Endothelial cell of umbilical vein (primary cell): ENCODE data around the gene POLG. TPM values are rescaled to one million over a fixed set of nuclear protein-coding genes. Genes with fewer than 3 reads are reported as not detected.

Source experiments
- BruUV-seq: library from RNA; stranded (reverse); fragments of 400-500 nt; replicated peaks from 2 replicates; lab custom pipeline; 2021; lab: Mats Ljungman, UMichigan
- CTCF ChIA-PET: fragments of 300-600, 350-600 bp; sonication (Branson Sonifier 250); formaldehyde crosslinking; loops from one replicate; lab custom pipeline; 2021; ENCODE audit warnings: antibody characterized with exemption, inconsistent platforms; lab: Charles Lee
- POLR2A ChIA-PET: fragments of 300-600, 350-600 bp; sonication (Branson Sonifier 250); formaldehyde crosslinking; loops from one replicate; lab custom pipeline; 2021; ENCODE audit warnings: antibody characterized with exemption, inconsistent platforms; lab: Charles Lee
- DNase-seq: peaks from one replicate; pipeline ENCODE4 v3.0.0-alpha.2; 2011; ENCODE audit warnings: low read depth, low spot score
- FAIRE-seq: peaks from 2 replicates; lab custom pipeline; 2011; peaks lifted over from hg19 to GRCh38; lab: Jason Lieb, UNC
- H2AFZ ChIP-seq: 2 replicates; pipeline ENCODE4 v1.6.0; 2012; ENCODE audit warnings: low read depth, low read length, control low read depth, inconsistent platforms
- H3K27ac ChIP-seq: 2 replicates; pipeline ENCODE4 v1.5.1; 2011; ENCODE audit warnings: low read depth, mild to moderate bottlenecking, control low read depth, low read length, moderate library complexity; ENCODE audit not compliant: insufficient read depth
- H3K27me3 ChIP-seq, 2 experiments: 2 replicates each; pipeline versions ENCODE4 v1.6.0 to v1.6.1; 2011; ENCODE audit warnings: low read length in 2 of 2, mixed read lengths in 1 of 2; ENCODE audit not compliant: control insufficient read depth in 2 of 2, insufficient read depth in 2 of 2
- H3K36me3 ChIP-seq, 2 experiments: 2 replicates in 1 of 2; 3 replicates in 1 of 2; pipeline ENCODE4 v1.5.1; 2011; ENCODE audit warnings: low read length in 2 of 2, mild to moderate bottlenecking in 1 of 2, moderate library complexity in 1 of 2; ENCODE audit not compliant: control insufficient read depth in 2 of 2, insufficient read depth in 2 of 2; ENCODE audit errors: extremely low read depth in 1 of 2
- H3K4me1 ChIP-seq: 3 replicates; pipeline ENCODE4 v1.5.1; 2011; ENCODE audit warnings: mild to moderate bottlenecking, low read length; ENCODE audit not compliant: control insufficient read depth, insufficient read depth; ENCODE audit errors: extremely low read depth
- H3K4me2 ChIP-seq: 2 replicates; pipeline ENCODE4 v1.6.1; 2011; ENCODE audit warnings: low read length, control low read depth, mixed read lengths; ENCODE audit not compliant: insufficient read depth
- H3K4me3 ChIP-seq, 3 experiments: fragments of 200-600 bp in 1 of 3; sonication (generic), shearing (Covaris generic) in 1 of 3; replicated peaks in 1 of 3; 2 replicates each; pipeline ENCODE4 v1.5.1; 2011 to 2016; ENCODE audit warnings: control low read depth in 3 of 3, low read length in 3 of 3, mild to moderate bottlenecking in 2 of 3, inconsistent platforms in 1 of 3, low read depth in 1 of 3, moderate library complexity in 1 of 3; ENCODE audit not compliant: insufficient read depth in 1 of 3
- H3K79me2 ChIP-seq: 2 replicates; pipeline ENCODE4 v1.6.0; 2012; ENCODE audit warnings: low read length, inconsistent platforms; ENCODE audit not compliant: control insufficient read depth, insufficient read depth
- H3K9ac ChIP-seq: replicated peaks from 2 replicates; pipeline ENCODE3; 2011; ENCODE audit warnings: low read length, control low read depth; ENCODE audit not compliant: insufficient read depth; ENCODE audit errors: extremely low read depth
- H3K9me1 ChIP-seq: replicated peaks from 3 replicates; pipeline ENCODE4 v1.6.0; 2011; ENCODE audit warnings: mild to moderate bottlenecking, low read length; ENCODE audit not compliant: control insufficient read depth, insufficient read depth; ENCODE audit errors: extremely low read depth
- H3K9me3 ChIP-seq: replicated peaks from 2 replicates; pipeline ENCODE4 v1.5.1; 2012; ENCODE audit warnings: low read length, inconsistent platforms; ENCODE audit not compliant: control insufficient read depth, insufficient read depth
- H4K20me1 ChIP-seq: replicated peaks from 2 replicates; pipeline ENCODE3; 2011; ENCODE audit warnings: mild to moderate bottlenecking, low read length; ENCODE audit not compliant: control insufficient read depth, insufficient read depth; ENCODE audit errors: extremely low read depth
- EZH2 ChIP-seq: IDR thresholded peaks from 2 replicates; pipeline ENCODE4 v1.6.1; 2012; ENCODE audit warnings: borderline replicate concordance, low read depth, mild to moderate bottlenecking, moderate library complexity, low read length, inconsistent platforms; ENCODE audit not compliant: severe bottlenecking
- FOS ChIP-seq: IDR thresholded peaks from 2 replicates; pipeline ENCODE4 v1.6.1; 2011; ENCODE audit warnings: mild to moderate bottlenecking, low read length, moderate library complexity, borderline replicate concordance; ENCODE audit not compliant: insufficient read depth
- GATA2 ChIP-seq: IDR thresholded peaks from 2 replicates; pipeline ENCODE4 v1.7.0; 2011; ENCODE audit warnings: low read depth, mild to moderate bottlenecking, moderate library complexity, mixed read lengths, low read length; ENCODE audit not compliant: insufficient read length, insufficient read depth
- JUN ChIP-seq: IDR thresholded peaks from 2 replicates; pipeline ENCODE4 v1.6.1; 2011; ENCODE audit warnings: borderline replicate concordance, low read depth; ENCODE audit not compliant: insufficient read length, insufficient read depth
- MYC ChIP-seq: IDR thresholded peaks from one replicate; pipeline ENCODE4 v1.6.1; 2011; ENCODE audit warnings: mild to moderate bottlenecking, low read depth, low read length
- POLR2A ChIP-seq: IDR thresholded peaks from 2 replicates; pipeline ENCODE4 v1.6.1; 2012; ENCODE audit warnings: low read depth, mild to moderate bottlenecking, control low read depth, low read length
- POLR2AphosphoS5 ChIP-seq: IDR thresholded peaks from 2 replicates; pipeline ENCODE4 v1.6.1; 2012; ENCODE audit warnings: low read depth, mild to moderate bottlenecking, control low read depth, low read length, moderate library complexity; ENCODE audit not compliant: insufficient read depth
- dilution Hi-C: fragments of 300-500 bp; cut with MboI; formaldehyde crosslinking; loops from one replicate; pipeline ENCODE4 v1.15.0; 2019; ENCODE audit warnings: low sequenced_read_pairs; ENCODE audit not compliant: extremely low pct_ligation_motif_present
- intact Hi-C: fragments of 100-400 bp; cut with micrococcal nuclease; formaldehyde crosslinking; loops from one replicate; pipeline ENCODE4 v1.10.0; 2022
- polyA plus RNA-seq, 4 experiments: library from polyadenylated mRNA; depleted of rRNA in 3 of 4; stranded (reverse) in 3 of 4; unstranded in 1 of 4; fragments of >200 nt; gene quantifications; 2 replicates each; pipeline versions ENCODE4 v1.2.1 to v1.2.3, GENCODE V29; 2011 to 2012; ENCODE audit warnings: missing spikeins in 1 of 4
- total RNA-seq: library from RNA; stranded (reverse); gene quantifications from 2 replicates; pipeline ENCODE4 v1.2.3, GENCODE V29; 2021
- TF ChIP-seq, protein P1 (sequence below), 2 donors: IDR thresholded peaks; 1 replicate in 1 of 2; 2 replicates in 1 of 2; pipeline ENCODE4 v1.5.1; 2011; ENCODE audit warnings: low read length in 2 of 2, mild to moderate bottlenecking in 2 of 2, moderate library complexity in 2 of 2, control low read depth in 1 of 2, inconsistent platforms in 1 of 2, low read depth in 1 of 2; ENCODE audit not compliant: insufficient read depth in 1 of 2; ENCODE audit errors: extremely low read depth in 1 of 2
- TF ChIP-seq, protein P2 (sequence below): IDR thresholded peaks from 2 replicates; pipeline ENCODE4 v1.6.1; 2011; ENCODE audit not compliant: insufficient read depth, insufficient read length

POLG gene
- total and polyA plus RNA-seq, 2 donors (not counting 3 experiments of a cell fraction or from before 2014, with no cell fraction given): 36.6 to 77.7 TPM

DNA sequence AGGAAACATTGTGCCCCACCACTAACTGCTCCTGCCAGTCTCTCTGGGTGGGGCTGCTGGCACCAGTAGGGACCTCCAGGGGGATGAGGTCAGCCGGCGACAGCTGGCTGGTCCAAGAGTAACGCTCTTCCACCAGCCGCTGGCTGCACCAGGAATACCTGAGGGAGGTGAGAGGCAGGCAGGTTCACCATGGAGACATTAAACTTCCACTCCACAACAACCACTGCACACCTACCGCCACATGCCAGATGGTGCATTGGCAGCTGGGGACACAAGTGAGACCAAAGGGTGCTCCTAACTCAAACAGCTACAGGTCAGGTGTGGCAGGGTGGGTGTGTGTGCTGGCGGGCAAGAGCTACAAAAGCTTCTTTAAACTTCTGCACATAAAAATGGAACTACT, 4.5 kb downstream of the POLG start:
- dilution Hi-C loops (no loop called here), intact Hi-C loops (loop anchor here (5.0 to 10.0 kb wide), 2 partner anchors 433 to 705 kb away; partner anchors contain the start of genes AEN and HAPLN3)
- Histone ChIP-seq H4K20me1 (peaks cover 7% of the 10 kb centered on the region), H3K9me3 (no peaks in the 10 kb centered on the region), H3K4me2 (no peak overlapping the region), H3K4me3 (no peak overlapping the region), H2AFZ (no peak overlapping the region), H3K27ac (no peak overlapping the region), H3K9me1 (no peaks in the 10 kb centered on the region), H3K4me1 (peaks cover 22% of the 10 kb centered on the region), H3K36me3 (peaks cover 35 to 54% of the 10 kb centered on the region in 2 experiments), H3K27me3 (no peaks in the 10 kb centered on the region), H3K9ac (no peak overlapping the region), H3K79me2 (peaks cover 52% of the 10 kb centered on the region)
- BruUV-seq: no TSS peak
- POLR2A ChIA-PET: interaction anchor here (0.7 kb wide), 1 partner anchor 14 kb away, joined by 3 read pairs; no protein-coding TSS in a partner anchor
- DNase-seq (no peak), FAIRE-seq (no peak)
- CTCF ChIA-PET: interaction anchor here (1.0 to 3.1 kb wide), 3 partner anchors 7 to 13 kb away, joined by 3 to 15 read pairs (median 6); no protein-coding TSS in a partner anchor
- TF ChIP-seq, protein P1, sequence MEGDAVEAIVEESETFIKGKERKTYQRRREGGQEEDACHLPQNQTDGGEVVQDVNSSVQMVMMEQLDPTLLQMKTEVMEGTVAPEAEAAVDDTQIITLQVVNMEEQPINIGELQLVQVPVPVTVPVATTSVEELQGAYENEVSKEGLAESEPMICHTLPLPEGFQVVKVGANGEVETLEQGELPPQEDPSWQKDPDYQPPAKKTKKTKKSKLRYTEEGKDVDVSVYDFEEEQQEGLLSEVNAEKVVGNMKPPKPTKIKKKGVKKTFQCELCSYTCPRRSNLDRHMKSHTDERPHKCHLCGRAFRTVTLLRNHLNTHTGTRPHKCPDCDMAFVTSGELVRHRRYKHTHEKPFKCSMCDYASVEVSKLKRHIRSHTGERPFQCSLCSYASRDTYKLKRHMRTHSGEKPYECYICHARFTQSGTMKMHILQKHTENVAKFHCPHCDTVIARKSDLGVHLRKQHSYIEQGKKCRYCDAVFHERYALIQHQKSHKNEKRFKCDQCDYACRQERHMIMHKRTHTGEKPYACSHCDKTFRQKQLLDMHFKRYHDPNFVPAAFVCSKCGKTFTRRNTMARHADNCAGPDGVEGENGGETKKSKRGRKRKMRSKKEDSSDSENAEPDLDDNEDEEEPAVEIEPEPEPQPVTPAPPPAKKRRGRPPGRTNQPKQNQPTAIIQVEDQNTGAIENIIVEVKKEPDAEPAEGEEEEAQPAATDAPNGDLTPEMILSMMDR (IDR thresholded peaks at IDR 0.05; ENCODE audit: extremely low read depth in 1 of 2, insufficient read depth in 1 of 2, low read depth in 1 of 2, low read length in 2 of 2): no peak
- no peak for TF ChIP-seq MYC

- no peak for DNase-seq
- no TSS peak for BruUV-seq
- intact Hi-C loops: loop anchor here (5.0 to 10.0 kb wide), 2 partner anchors 432 to 705 kb away; partner anchors contain the start of genes AEN and HAPLN3
- no peak overlapping the region for H2AFZ ChIP-seq
- H3K4me2 ChIP-seq: no peak overlapping the region
- H3K79me2 ChIP-seq: peaks cover 54% of the 10 kb centered on the region
- H3K4me3 ChIP-seq: no peak overlapping the region
- TF ChIP-seq, protein P2, sequence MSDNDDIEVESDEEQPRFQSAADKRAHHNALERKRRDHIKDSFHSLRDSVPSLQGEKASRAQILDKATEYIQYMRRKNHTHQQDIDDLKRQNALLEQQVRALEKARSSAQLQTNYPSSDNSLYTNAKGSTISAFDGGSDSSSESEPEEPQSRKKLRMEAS: no peak
- TF ChIP-seq JUN (no peak), POLR2A (no peak), FOS (no peak), POLR2AphosphoS5 (no peak), GATA2 (no peak), MYC (no peak), EZH2 (no peak)
- TF ChIP-seq, protein P1 (IDR thresholded peaks at IDR 0.05; ENCODE audit: extremely low read depth in 1 of 2, insufficient read depth in 1 of 2, low read depth in 1 of 2, low read length in 2 of 2): no peak
- H3K27me3 ChIP-seq: no peaks in the 10 kb centered on the region
- no peaks in the 10 kb centered on the region for H3K9me1 ChIP-seq
- H4K20me1 ChIP-seq: peaks cover 7% of the 10 kb centered on the region
- ChIA-PET POLR2A (interaction anchor here (0.6 to 0.7 kb wide), 2 partner anchors 13 to 54 kb away, joined by 3 to 6 read pairs; no protein-coding TSS in a partner anchor), CTCF (interaction anchor here (1.0 kb wide), 1 partner anchor 10 kb away, joined by 3 read pairs; no protein-coding TSS in a partner anchor)
- H3K4me1 ChIP-seq: peaks cover 22% of the 10 kb centered on the region
- peaks cover 37 to 60% of the 10 kb centered on the region in 2 experiments for H3K36me3 ChIP-seq
- dilution Hi-C loops: no loop called here
- no peaks in the 10 kb centered on the region for H3K9me3 ChIP-seq
- no peak overlapping the region for H3K9ac ChIP-seq
- H3K27ac ChIP-seq: no peak overlapping the region
- no peak for FAIRE-seq
Observed at GRCh38 chr15:89329329-89330084, 5.1 kb downstream of the POLG start.
